Measurements from ENCODE around the gene PDK3. TPM values are rescaled to one million over a fixed set of nuclear protein-coding genes. Genes with fewer than 3 reads are reported as not detected.

The PDK3 gene
- total RNA-seq, 1 experiment from 2014 or later = 9.6 TPM

GRCh38 chrX:24566240-24566639 lies 101.2 kb downstream of the PDK3 start (continued):
- TF ChIP-seq REST (IDR thresholded peaks at IDR 0.05; ENCODE audit: low read depth) (no peak), SP1 (IDR thresholded peaks at IDR 0.05; ENCODE audit: low read depth) (no peak), SIN3A (IDR thresholded peaks at IDR 0.05; ENCODE audit: low read depth) (no peak), SRF (IDR thresholded peaks at IDR 0.05; ENCODE audit: low read depth) (no peak), ZBTB33 (IDR thresholded peaks at IDR 0.05; ENCODE audit: extremely low read depth, insufficient replicate concordance, low read length) (no peak), JUND (IDR thresholded peaks at IDR 0.05) (no peak)

- no peaks in the 10 kb centered on the region for H3K4me1 ChIP-seq (ENCODE audit: control insufficient read depth in 1 of 2, insufficient read depth in 2 of 2, low read length in 2 of 2)
- TF ChIP-seq EZH2phosphoT487 (IDR thresholded peaks at IDR 0.05; ENCODE audit: borderline replicate concordance) (no peak), EZH2 (IDR thresholded peaks at IDR 0.05) (no peak), ELF1 (IDR thresholded peaks at IDR 0.05; ENCODE audit: borderline replicate concordance, low read depth) (no peak), POLR2A (IDR thresholded peaks at IDR 0.05; ENCODE audit: borderline replicate concordance, extremely low read depth, insufficient read depth, insufficient read length) (no peak), TCF7L2 (IDR thresholded peaks at IDR 0.05; ENCODE audit: borderline replicate concordance, extremely low read depth, insufficient read depth, insufficient read length) (no peak), CBX3 (IDR thresholded peaks at IDR 0.05; ENCODE audit: low read depth) (no peak), ZFX (IDR thresholded peaks at IDR 0.05) (no peak), POLR2AphosphoS5 (IDR thresholded peaks at IDR 0.05; ENCODE audit: low read depth, low read length) (no peak), ZBTB33 (IDR thresholded peaks at IDR 0.05; ENCODE audit: extremely low read depth, insufficient replicate concordance, low read length) (no peak), MAX (IDR thresholded peaks at IDR 0.05) (no peak), FOSL1 (IDR thresholded peaks at IDR 0.05; ENCODE audit: low read depth) (no peak), ATF3 (IDR thresholded peaks at IDR 0.05) (no peak)
These were observed 102.1 kb downstream of the PDK3 start for GRCh38 chrX:24567169-24567568.

More at GRCh38 chrX:24567169-24567568, 102.1 kb downstream of the PDK3 start:
- no peak for ATAC-seq
- Histone ChIP-seq H3K9me3 (ENCODE audit: control insufficient read depth in 1 of 2, insufficient read depth in 1 of 2, low read depth in 1 of 2, low read length in 2 of 2) (no peaks in the 10 kb centered on the region), H2AFZ (ENCODE audit: low read depth, low read length, poor library complexity, severe bottlenecking) (no peak overlapping the region), H3K27ac (ENCODE audit: low read depth, low read length) (no peak overlapping the region), H3K9me2 (ENCODE audit: insufficient read depth) (no peaks in the 10 kb centered on the region), H3K36me3 (ENCODE audit: control insufficient read depth in 1 of 2, insufficient read depth in 2 of 2, low read length in 2 of 2) (no peaks in the 10 kb centered on the region), H3K9ac (ENCODE audit: low read length) (no peak overlapping the region), H3K27me3 (ENCODE audit: insufficient read depth, low read length) (no peaks in the 10 kb centered on the region; the same call in 1 of the 2 replicates), H3K4me3 (replicated peaks in 1 of 2; ENCODE audit: low read depth in 1 of 2, low read length in 2 of 2) (no peak overlapping the region), H3K4me2 (ENCODE audit: low read length) (no peak overlapping the region), H4K20me1 (ENCODE audit: insufficient read depth) (no peaks in the 10 kb centered on the region), H3K79me2 (ENCODE audit: insufficient read depth, low read length) (no peaks in the 10 kb centered on the region)
- no TSS peak for BruUV-seq (replicated peaks)
- ChIA-PET RAD21 (ENCODE audit: low non-redundant PET in 1 of 2, low total read pairs in 2 of 2, uncharacterized antibody in 2 of 2, unreplicated experiment in 2 of 2) (no interaction called here), CTCF (no interaction called here), POLR2A (no interaction called here)
- DNase-seq (ENCODE audit: low read depth, low spot score) = no peak
- intact Hi-C loops (cut with micrococcal nuclease) = no loop called here

Measured in HCT116 (cell line).